HCT116 (cell line): ENCODE data around the gene PCDHGC4.

ENCODE experiments used
- CEBPB ChIP-seq: IDR thresholded peaks from 2 replicates; pipeline ENCODE4 v1.6.1; 2012; ENCODE audit warnings: low read depth
- POLR2A ChIP-seq: IDR thresholded peaks from 2 replicates; pipeline ENCODE4 v1.7.0; 2011; ENCODE audit warnings: borderline replicate concordance; ENCODE audit not compliant: insufficient read depth, insufficient read length; ENCODE audit errors: extremely low read depth
- YY1 ChIP-seq: IDR thresholded peaks from 2 replicates; pipeline ENCODE4 v1.6.1; 2011; ENCODE audit warnings: low read length, low read depth, moderate library complexity, mild to moderate bottlenecking; ENCODE audit not compliant: insufficient replicate concordance; ENCODE audit errors: extremely low read depth
- ZNF274 ChIP-seq: fragments of 200-500 bp; sonication (Bioruptor generic); IDR thresholded peaks from 2 replicates; pipeline ENCODE4 v1.6.1; 2014; ENCODE audit warnings: mild to moderate bottlenecking, low read depth, low read length, inconsistent platforms
- TF ChIP-seq, protein P1 (sequence below), 3 experiments: fragments of 200-600 bp in 1 of 3; sonication (generic) in 1 of 3; IDR thresholded peaks in 2 of 3; conservative IDR thresholded peaks in 1 of 3; 2 replicates each; pipeline ENCODE4 v1.5.1; 2012 to 2017; ENCODE audit warnings: low read depth in 2 of 3, low read length in 2 of 3, antibody characterized with exemption in 1 of 3, borderline replicate concordance in 1 of 3, control low read depth in 1 of 3, mild to moderate bottlenecking in 1 of 3, mixed read lengths in 1 of 3, mixed run types in 1 of 3, moderate library complexity in 1 of 3; ENCODE audit not compliant: insufficient read depth in 1 of 3

GRCh38 chr5:141510850-141511601, 26.2 kb downstream of the PCDHGC4 start:
- TF ChIP-seq CEBPB = no peak
- TF ChIP-seq, protein P1, sequence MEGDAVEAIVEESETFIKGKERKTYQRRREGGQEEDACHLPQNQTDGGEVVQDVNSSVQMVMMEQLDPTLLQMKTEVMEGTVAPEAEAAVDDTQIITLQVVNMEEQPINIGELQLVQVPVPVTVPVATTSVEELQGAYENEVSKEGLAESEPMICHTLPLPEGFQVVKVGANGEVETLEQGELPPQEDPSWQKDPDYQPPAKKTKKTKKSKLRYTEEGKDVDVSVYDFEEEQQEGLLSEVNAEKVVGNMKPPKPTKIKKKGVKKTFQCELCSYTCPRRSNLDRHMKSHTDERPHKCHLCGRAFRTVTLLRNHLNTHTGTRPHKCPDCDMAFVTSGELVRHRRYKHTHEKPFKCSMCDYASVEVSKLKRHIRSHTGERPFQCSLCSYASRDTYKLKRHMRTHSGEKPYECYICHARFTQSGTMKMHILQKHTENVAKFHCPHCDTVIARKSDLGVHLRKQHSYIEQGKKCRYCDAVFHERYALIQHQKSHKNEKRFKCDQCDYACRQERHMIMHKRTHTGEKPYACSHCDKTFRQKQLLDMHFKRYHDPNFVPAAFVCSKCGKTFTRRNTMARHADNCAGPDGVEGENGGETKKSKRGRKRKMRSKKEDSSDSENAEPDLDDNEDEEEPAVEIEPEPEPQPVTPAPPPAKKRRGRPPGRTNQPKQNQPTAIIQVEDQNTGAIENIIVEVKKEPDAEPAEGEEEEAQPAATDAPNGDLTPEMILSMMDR (IDR thresholded peaks at IDR 0.05 in 2 of 3, conservative IDR thresholded peaks at IDR 0.05 in 1 of 3; ENCODE audit: borderline replicate concordance in 1 of 3, insufficient read depth in 1 of 3, low read depth in 2 of 3, low read length in 2 of 3) = no peak
- no peak for TF ChIP-seq ZNF274
- TF ChIP-seq POLR2A = no peak
- TF ChIP-seq YY1 = no peak
